PC-3 (cell line): ENCODE measurements around the gene KXD1. TPM values are rescaled to one million over a fixed set of nuclear protein-coding genes. Genes with fewer than 3 reads are reported as not detected.
"Not testable (repeated sequence)": the region's sequence is repeated elsewhere in the genome, so short reads cannot be mapped to it uniquely, and the experiment has no call there.

Source experiments
- ATAC-seq: fragments of 200-7000 bp; cut with Tn5 transposase; 2 replicates; pipeline ENCODE4 v1.9.1; 2020; ENCODE audit warnings: mild to moderate bottlenecking, moderate library complexity
- BruUV-seq: library from RNA; stranded (reverse); fragments of 400-500 nt; replicated peaks from 2 replicates; lab custom pipeline; 2021; lab: Mats Ljungman, UMichigan
- CTCF ChIA-PET: fragments of 300-600 bp; sonication (Branson Sonifier 250); formaldehyde crosslinking; loops from one replicate; lab custom pipeline; 2022; ENCODE audit warnings: antibody characterized with exemption; lab: Charles Lee
- POLR2A ChIA-PET: fragments of 300-600 bp; sonication (Branson Sonifier 250); formaldehyde crosslinking; loops from one replicate; lab custom pipeline; 2022; ENCODE audit warnings: antibody characterized with exemption; ENCODE audit not compliant: unreplicated experiment; lab: Charles Lee
- DNase-seq: peaks from one replicate; pipeline ENCODE4 v3.0.0-alpha.2; 2015
- H2AFZ ChIP-seq: fragments of 300-600 bp; sonication (generic); 2 replicates; pipeline ENCODE4 v1.6.0; 2016; ENCODE audit warnings: antibody characterized with exemption, low read length
- H3F3A ChIP-seq: fragments of 300-600 bp; sonication (generic); one replicate; pipeline ENCODE4 v1.6.0; 2017; ENCODE audit warnings: antibody characterized with exemption, low read length, control low read depth, mild to moderate bottlenecking; ENCODE audit not compliant: unreplicated experiment
- H3K27ac ChIP-seq: fragments of 300-600 bp; sonication (generic); 2 replicates; pipeline ENCODE4 v1.5.1; 2016; ENCODE audit warnings: mild to moderate bottlenecking, low read length
- H3K27me3 ChIP-seq: fragments of 300-600 bp; sonication (generic); 2 replicates; pipeline ENCODE4 v1.6.1; 2016; ENCODE audit warnings: low read length, mixed read lengths
- H3K36me3 ChIP-seq: fragments of 300-600 bp; sonication (generic); 2 replicates; pipeline ENCODE4 v1.6.1; 2016; ENCODE audit warnings: low read depth, mixed run types, low read length, mixed read lengths
- H3K4me1 ChIP-seq: fragments of 300-600 bp; sonication (generic); 2 replicates; pipeline ENCODE4 v1.5.1; 2016; ENCODE audit warnings: low read length; ENCODE audit not compliant: insufficient read depth
- H3K4me2 ChIP-seq: fragments of 300-600 bp; sonication (generic); 2 replicates; pipeline ENCODE4 v1.6.0; 2016; ENCODE audit warnings: low read length
- H3K4me3 ChIP-seq: fragments of 300-600 bp; sonication (generic); 2 replicates; pipeline ENCODE4 v1.5.1; 2016; ENCODE audit warnings: mild to moderate bottlenecking, low read length, mixed read lengths
- H3K79me2 ChIP-seq: fragments of 300-600 bp; sonication (generic); 2 replicates; pipeline ENCODE4 v1.6.1; 2017; ENCODE audit warnings: low read length, mixed read lengths
- H3K9ac ChIP-seq: fragments of 300-600 bp; sonication (generic); 2 replicates; pipeline ENCODE4 v1.6.0; 2016; ENCODE audit warnings: mild to moderate bottlenecking, low read length
- H3K9me2 ChIP-seq: fragments of 300-600 bp; sonication (generic); replicated peaks from 2 replicates; pipeline ENCODE4 v1.6.1; 2016; ENCODE audit warnings: mixed run types, low read length, mixed read lengths
- H3K9me3 ChIP-seq: fragments of 300-600 bp; sonication (generic); 2 replicates; pipeline ENCODE4 v1.6.1; 2016; ENCODE audit warnings: low read length, mixed read lengths
- H4K20me1 ChIP-seq: fragments of 300-600 bp; sonication (generic); 2 replicates; pipeline ENCODE4 v1.6.1; 2016; ENCODE audit warnings: low read length, mixed read lengths
- CTCF ChIP-seq: fragments of 300-600 bp; sonication (generic); conservative IDR thresholded peaks from 2 replicates; pipeline ENCODE4 v1.5.1; 2017; ENCODE audit warnings: antibody characterized with exemption, low read depth, mild to moderate bottlenecking, low read length
- EZH2 ChIP-seq: fragments of 300-600 bp; sonication (generic); IDR thresholded peaks from one replicate; pipeline ENCODE4 v1.6.1; 2017; ENCODE audit warnings: antibody characterized with exemption, mild to moderate bottlenecking, low read length; ENCODE audit not compliant: unreplicated experiment
- EZH2phosphoT487 ChIP-seq: fragments of 300-600 bp; sonication (generic); IDR thresholded peaks from 2 replicates; pipeline ENCODE4 v1.6.1; 2018; ENCODE audit warnings: mild to moderate bottlenecking, antibody characterized with exemption, low read length, borderline replicate concordance
- intact Hi-C: fragments of 100-400 bp; cut with micrococcal nuclease; formaldehyde crosslinking; loops from 2 replicates; pipeline ENCODE4 v1.9.0; 2023
- total RNA-seq: library from RNA; depleted of rRNA; stranded (reverse); fragments of >200 nt; gene quantifications from 2 replicates; pipeline ENCODE4 v1.2.3, GENCODE V29; 2014

Gene KXD1
- total RNA-seq, 1 experiment from 2014 or later, result 137 TPM

GRCh38 chr19:18521692-18522123 lies 36.0 kb upstream of the KXD1 start, which contains the start of gene ELL:
Gene ELL (minus strand): TSS chr19:18522070. CDS start chr19:18522055, 15 bp downstream.
- Histone ChIP-seq H3K79me2 (peaks cover 47% of the 10 kb centered on the region), H3K9me2 (no peaks in the 10 kb centered on the region), H2AFZ (peak within 1 kb of the TSS; percentile 72), H3K4me3 (peak within 1 kb of the TSS; percentile 100), H4K20me1 (peaks cover 34% of the 10 kb centered on the region), H3K27me3 (no peaks in the 10 kb centered on the region), H3F3A (no peaks in the 10 kb centered on the region), H3K4me1 (peaks cover 26% of the 10 kb centered on the region), H3K9me3 (no peaks in the 10 kb centered on the region), H3K36me3 (no peaks in the 10 kb centered on the region), H3K27ac (peak within 1 kb of the TSS; percentile 90), H3K9ac (peak within 1 kb of the TSS; percentile 96), H3K4me2 (peak within 1 kb of the TSS; percentile 93)
- POLR2A ChIA-PET, result interaction anchor here (1.4 kb wide), 1 partner anchor 36 kb away, joined by 10 read pairs; the partner anchor contains the start of gene KXD1
- no TSS peak for BruUV-seq
- TF ChIP-seq EZH2phosphoT487, result no peak
- no peak for TF ChIP-seq CTCF
- no peak for TF ChIP-seq EZH2
- CTCF ChIA-PET, result interaction anchor here (0.6 kb wide), 1 partner anchor 72 kb away, joined by 4 read pairs; no protein-coding TSS in a partner anchor
- ATAC-seq, result peak; percentile 1
- DNase-seq, result no peak
- intact Hi-C loops, result loop anchor here (5.0 kb wide), 3 partner anchors 36 to 116 kb away; partner anchors contain the start of genes KLHL26 and KXD1

GRCh38 chr19:18522124-18522861 lies 35.4 kb upstream of the KXD1 start:
- Histone ChIP-seq H3K79me2 (peaks cover 41% of the 10 kb centered on the region), H3K27me3 (no peaks in the 10 kb centered on the region), H3F3A (no peaks in the 10 kb centered on the region), H3K9me2 (no peaks in the 10 kb centered on the region), H3K4me2 (peak overlapping the region; percentile 93), H3K27ac (peak overlapping the region; percentile 90; the same call in 1 of the 2 replicates), H3K4me3 (peak overlapping the region; percentile 100), H3K36me3 (no peaks in the 10 kb centered on the region), H3K9me3 (no peaks in the 10 kb centered on the region), H3K4me1 (peaks cover 26% of the 10 kb centered on the region), H4K20me1 (peaks cover 29% of the 10 kb centered on the region), H2AFZ (peak overlapping the region; percentile 52), H3K9ac (peak overlapping the region; percentile 96; the same call in 1 of the 2 replicates)
- CTCF ChIA-PET, result interaction anchor here (0.6 kb wide), 1 partner anchor 71 kb away, joined by 4 read pairs; no protein-coding TSS in a partner anchor
- ATAC-seq (peak; percentile 85), DNase-seq (peak; percentile 100)
- TF ChIP-seq EZH2 (no peak), EZH2phosphoT487 (no peak), CTCF (no peak)
- no TSS peak for BruUV-seq
- POLR2A ChIA-PET, result interaction anchor here (0.6 to 1.4 kb wide), 3 partner anchors 35 to 329 kb away, joined by 3 to 10 read pairs (median 4); partner anchors contain the start of genes JUND, KXD1 and MPV17L2
- intact Hi-C loops, result loop anchor here (5.0 kb wide), 3 partner anchors 35 to 115 kb away; partner anchors contain the start of genes KLHL26 and KXD1

DNA sequence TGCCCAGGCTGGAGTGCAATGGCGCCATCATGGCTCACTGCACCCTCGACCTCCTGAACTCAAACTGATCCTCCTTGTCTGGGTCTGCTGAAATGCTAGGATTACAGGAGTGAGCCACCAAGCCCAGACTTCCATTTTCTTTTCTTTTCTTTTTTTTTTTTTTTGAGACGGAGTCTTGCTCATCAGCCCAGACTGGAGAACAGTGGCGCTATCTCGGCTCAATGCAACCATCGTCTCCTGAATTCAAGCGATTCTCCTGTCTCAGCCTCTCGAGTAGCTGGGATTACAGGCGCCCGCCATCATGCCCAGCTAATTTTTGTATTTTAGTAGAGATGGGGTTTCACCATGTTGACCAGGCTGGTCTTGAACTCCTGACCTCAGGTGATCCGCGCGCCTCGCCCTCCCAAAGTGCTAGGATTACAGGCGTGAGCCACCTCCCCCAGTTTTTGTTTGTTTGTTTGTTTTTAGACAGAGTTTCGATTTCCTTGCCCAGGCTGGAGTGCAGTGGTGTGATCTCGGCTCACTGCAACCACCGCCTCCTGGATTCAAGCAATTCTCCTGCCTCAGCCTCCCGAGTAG lies 34.7 kb upstream of the KXD1 start:
- TSS peak; percentile 71 for BruUV-seq
- H3K9ac ChIP-seq, result peak overlapping the region; percentile 36; the same call in 1 of the 2 replicates

More for the DNA sequence above, 34.7 kb upstream of the KXD1 start:
- H3K9me2 ChIP-seq, H3K9me3 ChIP-seq, H3K4me3 ChIP-seq, H3K27me3 ChIP-seq, H3K36me3 ChIP-seq, H3K27ac ChIP-seq, H3F3A ChIP-seq, DNase-seq, CTCF ChIA-PET, ATAC-seq: not testable (repeated sequence)
- Histone ChIP-seq H3K4me2 (peak overlapping the region; percentile 60), H2AFZ (peak overlapping the region; percentile 52), H3K79me2 (peaks cover 35% of the 10 kb centered on the region), H4K20me1 (peaks cover 26% of the 10 kb centered on the region), H3K4me1 (peaks cover 26% of the 10 kb centered on the region)
- POLR2A ChIA-PET, result interaction anchor here (0.6 to 1.4 kb wide), 3 partner anchors 34 to 330 kb away, joined by 3 to 10 read pairs (median 4); partner anchors contain the start of genes JUND, KXD1 and MPV17L2
- intact Hi-C loops, result loop anchor here (5.0 kb wide), 3 partner anchors 34 to 114 kb away; partner anchors contain the start of genes KLHL26 and KXD1
